Astrocyte (in vitro differentiated cells and primary cell): Measurements from ENCODE around the gene UGT1A8.

ENCODE experiments used
- CTCF ChIP-seq: IDR thresholded peaks from 2 replicates; pipeline ENCODE4 v1.5.1; 2011; ENCODE audit warnings: low read depth, mild to moderate bottlenecking, inconsistent platforms, low read length, moderate library complexity; ENCODE audit not compliant: insufficient read depth
- EZH2 ChIP-seq: IDR thresholded peaks from 2 replicates; pipeline ENCODE4 v1.6.1; 2012; ENCODE audit warnings: mild to moderate bottlenecking, low read length, inconsistent platforms; ENCODE audit not compliant: insufficient read depth

- TF ChIP-seq CTCF: no peak
- TF ChIP-seq EZH2: no peak
Observed at GRCh38 chr2:233713262-233713615, 95.8 kb downstream of the UGT1A8 start.
